Measurements from ENCODE around the gene CWC25.

DNA sequence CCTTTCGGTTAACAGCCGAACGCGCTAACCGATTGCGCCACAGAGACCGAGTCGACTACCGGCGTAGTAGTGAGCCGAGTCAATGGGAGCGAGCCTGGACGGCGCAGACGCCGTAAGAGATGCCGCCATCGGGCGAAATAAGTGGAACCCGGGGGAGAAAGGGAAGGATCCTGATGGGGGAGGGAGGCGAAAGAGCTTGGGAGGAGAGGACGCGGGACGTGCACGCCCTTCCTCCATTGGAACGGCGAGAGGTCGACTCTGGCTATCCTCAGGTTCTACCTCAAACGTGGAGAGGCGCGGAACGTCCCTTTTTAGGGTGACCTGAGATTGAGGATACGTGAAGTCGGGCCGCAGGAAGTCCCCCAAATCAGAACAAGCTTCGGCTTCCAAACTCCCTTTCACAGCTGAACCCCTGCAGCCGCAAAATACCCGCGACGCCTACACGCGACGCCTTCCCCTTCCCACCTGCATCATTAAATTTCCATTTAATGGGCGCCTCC, 73.3 kb downstream of the CWC25 start:
- TF ChIP-seq, protein P1, sequence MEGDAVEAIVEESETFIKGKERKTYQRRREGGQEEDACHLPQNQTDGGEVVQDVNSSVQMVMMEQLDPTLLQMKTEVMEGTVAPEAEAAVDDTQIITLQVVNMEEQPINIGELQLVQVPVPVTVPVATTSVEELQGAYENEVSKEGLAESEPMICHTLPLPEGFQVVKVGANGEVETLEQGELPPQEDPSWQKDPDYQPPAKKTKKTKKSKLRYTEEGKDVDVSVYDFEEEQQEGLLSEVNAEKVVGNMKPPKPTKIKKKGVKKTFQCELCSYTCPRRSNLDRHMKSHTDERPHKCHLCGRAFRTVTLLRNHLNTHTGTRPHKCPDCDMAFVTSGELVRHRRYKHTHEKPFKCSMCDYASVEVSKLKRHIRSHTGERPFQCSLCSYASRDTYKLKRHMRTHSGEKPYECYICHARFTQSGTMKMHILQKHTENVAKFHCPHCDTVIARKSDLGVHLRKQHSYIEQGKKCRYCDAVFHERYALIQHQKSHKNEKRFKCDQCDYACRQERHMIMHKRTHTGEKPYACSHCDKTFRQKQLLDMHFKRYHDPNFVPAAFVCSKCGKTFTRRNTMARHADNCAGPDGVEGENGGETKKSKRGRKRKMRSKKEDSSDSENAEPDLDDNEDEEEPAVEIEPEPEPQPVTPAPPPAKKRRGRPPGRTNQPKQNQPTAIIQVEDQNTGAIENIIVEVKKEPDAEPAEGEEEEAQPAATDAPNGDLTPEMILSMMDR (IDR thresholded peaks at IDR 0.05) = no peak
- no peak for TF ChIP-seq POLR2A (IDR thresholded peaks at IDR 0.05)
